GM18867 (cell line): ENCODE results near the gene EDA.
"Not testable (repeated sequence)": the region's sequence is repeated elsewhere in the genome, so short reads cannot be mapped to it uniquely, and the experiment has no call there.

Experiments used
- ATAC-seq: cut with Tn5 transposase; IDR thresholded peaks from one replicate; pipeline ENCODE4 v1.9.1; 2021; ENCODE audit warnings: mild to moderate bottlenecking, moderate library complexity; ENCODE audit not compliant: unreplicated experiment

Gene EDA

GRCh38 chrX:69948276-69948797 lies 332.4 kb downstream of the EDA start:
- no peak for ATAC-seq

- ATAC-seq: no peak
Observed at GRCh38 chrX:69951753-69952152, 335.8 kb downstream of the EDA start.

GRCh38 chrX:69959712-69960111 lies 343.8 kb downstream of the EDA start:
- ATAC-seq: no peak

GRCh38 chrX:69961365-69962072 lies 345.6 kb downstream of the EDA start:
- no peak for ATAC-seq

GRCh38 chrX:69968950-69969349 lies 353.0 kb downstream of the EDA start:
- ATAC-seq: no peak

GRCh38 chrX:69969460-69969859 lies 353.5 kb downstream of the EDA start:
- no peak for ATAC-seq

GRCh38 chrX:69987691-69988090 lies 371.8 kb downstream of the EDA start:
- no peak for ATAC-seq

- no peak for ATAC-seq
Observed at GRCh38 chrX:69988955-69989394, 373.1 kb downstream of the EDA start.

GRCh38 chrX:69991685-69992084 lies 375.8 kb downstream of the EDA start:
- no peak for ATAC-seq

- no peak for ATAC-seq
Observed at GRCh38 chrX:69993494-69993893, 377.6 kb downstream of the EDA start.

GRCh38 chrX:69995362-69996112 lies 379.6 kb downstream of the EDA start:
- no peak for ATAC-seq

- ATAC-seq: no peak
Observed at GRCh38 chrX:69996113-69996468, 380.2 kb downstream of the EDA start.

- ATAC-seq: not testable (repeated sequence)
Observed at GRCh38 chrX:69998299-69998698, 382.4 kb downstream of the EDA start.

- ATAC-seq: no peak
Observed at GRCh38 chrX:70001269-70001668, 385.4 kb downstream of the EDA start.

GRCh38 chrX:70001708-70002341 lies 385.9 kb downstream of the EDA start:
- ATAC-seq: no peak

- ATAC-seq: no peak
Observed at GRCh38 chrX:70007946-70008345, 392.0 kb downstream of the EDA start.

GRCh38 chrX:70009049-70009448 lies 393.1 kb downstream of the EDA start:
- ATAC-seq: no peak

- no peak for ATAC-seq
Observed at GRCh38 chrX:70009970-70010369, 394.1 kb downstream of the EDA start.

GRCh38 chrX:70012756-70013155 lies 396.8 kb downstream of the EDA start:
- no peak for ATAC-seq

GRCh38 chrX:70013466-70014381 lies 397.8 kb downstream of the EDA start:
- ATAC-seq: no peak

- no peak for ATAC-seq
Observed at GRCh38 chrX:70016513-70016912, 400.6 kb downstream of the EDA start.
